ENCODE data around the gene TAF10.

TAF10 gene

DNA sequence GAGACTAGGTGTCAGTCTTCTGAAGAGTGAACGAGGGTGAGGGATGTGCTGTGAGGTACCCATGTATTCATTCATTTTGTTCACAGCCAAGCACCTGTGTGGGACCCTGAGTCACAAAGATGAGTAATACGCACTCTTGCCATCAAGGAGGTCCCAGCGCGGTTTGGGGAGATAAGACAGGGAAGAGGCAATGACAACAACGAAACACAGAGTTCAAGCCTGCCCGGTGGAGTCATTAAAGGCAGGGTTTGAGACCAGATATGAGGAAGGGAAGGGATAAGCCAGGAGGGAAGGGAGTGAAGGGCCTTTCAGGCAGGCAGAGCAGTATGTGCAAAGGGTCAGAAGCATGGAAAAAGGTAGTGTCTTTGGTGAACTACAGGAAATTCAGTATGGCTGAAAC is 39.0 kb upstream of the TAF10 start:
- WGBS, 2 donors (ENCODE audit: extremely low coverage in 2 of 2, insufficient read length in 2 of 2, insufficient replicate concordance in 1 of 2) = no CpG with 5 or more reads among the region's 6 CpGs
- Histone ChIP-seq H3K27me3 (ENCODE audit: control insufficient read depth in 3 of 3, insufficient read depth in 3 of 3, low read depth in 1 of 3, low read length in 3 of 3) (peaks cover 0 to 13% (median 0%) of the 10 kb centered on the region in 3 experiments), H3K14ac (ENCODE audit: low read length) (no peak overlapping the region), H3K18ac (ENCODE audit: low read length) (no peak overlapping the region), H3K36me3 (replicated peaks in 1 of 2; ENCODE audit: control insufficient read depth in 2 of 2, insufficient read depth in 2 of 2, low read length in 2 of 2) (peaks cover 0 to 65% of the 10 kb centered on the region in 2 donors), H3K27ac (replicated peaks; ENCODE audit: low read length) (no peak overlapping the region), H3K4me2 (ENCODE audit: insufficient read depth, low read length, poor library complexity, severe bottlenecking) (no peak overlapping the region), H3K23ac (ENCODE audit: low read depth, low read length, poor library complexity) (no peak overlapping the region), H3K79me1 (ENCODE audit: low read depth, low read length) (no peaks in the 10 kb centered on the region), H3K4me1 (ENCODE audit: control insufficient read depth in 2 of 2, insufficient read depth in 1 of 2, low read depth in 1 of 2, low read length in 2 of 2) (peaks cover 5 to 17% of the 10 kb centered on the region in 2 donors), H3K4ac (ENCODE audit: low read length) (no peak overlapping the region), H2BK5ac (ENCODE audit: low read length) (no peak overlapping the region), H3K9ac (ENCODE audit: low read depth, low read length, poor library complexity) (no peak overlapping the region), H3K9me3 (replicated peaks in 1 of 2; ENCODE audit: control insufficient read depth in 2 of 2, insufficient read depth in 1 of 2, low read depth in 1 of 2, low read length in 2 of 2) (no peaks in the 10 kb centered on the region), H4K91ac (ENCODE audit: low read depth, low read length, poor library complexity) (no peak overlapping the region), H2BK12ac (ENCODE audit: low read length) (no peak overlapping the region), H2BK15ac (ENCODE audit: low read length) (no peak overlapping the region), H3K4me3 (ENCODE audit: low read length in 2 of 2) (no peak overlapping the region), H2BK120ac (ENCODE audit: low read depth, low read length) (no peak overlapping the region), H2AK5ac (ENCODE audit: low read depth, low read length) (no peak overlapping the region), H2AFZ (ENCODE audit: low read length) (no peak overlapping the region), H4K8ac (ENCODE audit: low read depth, low read length) (no peak overlapping the region)
- DNase-seq (ENCODE audit: low spot score) = no peak

DNA sequence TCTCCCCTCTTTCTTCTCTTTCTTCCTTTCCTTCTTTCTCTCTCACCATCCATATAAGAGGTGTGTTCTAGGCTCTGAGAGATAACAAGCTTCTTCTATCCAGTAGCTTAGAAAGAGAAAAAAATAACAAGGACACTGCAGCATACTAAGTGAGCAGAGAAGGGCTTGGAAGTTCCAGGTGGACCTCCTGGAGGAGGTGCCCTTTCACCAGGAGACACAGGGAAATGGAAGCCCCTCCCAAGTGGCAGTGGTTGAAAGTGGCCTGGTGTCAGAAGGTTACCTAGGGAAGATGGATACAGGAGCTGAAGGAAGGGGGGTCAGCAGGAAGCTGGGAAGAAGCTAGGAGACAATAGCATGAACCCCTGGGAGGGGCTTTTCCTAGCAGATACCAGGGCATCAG is 38.1 kb upstream of the TAF10 start:
- H3K4ac ChIP-seq (ENCODE audit: low read length) = no peak overlapping the region
- H3K14ac ChIP-seq (ENCODE audit: low read length) = no peak overlapping the region

DNA sequence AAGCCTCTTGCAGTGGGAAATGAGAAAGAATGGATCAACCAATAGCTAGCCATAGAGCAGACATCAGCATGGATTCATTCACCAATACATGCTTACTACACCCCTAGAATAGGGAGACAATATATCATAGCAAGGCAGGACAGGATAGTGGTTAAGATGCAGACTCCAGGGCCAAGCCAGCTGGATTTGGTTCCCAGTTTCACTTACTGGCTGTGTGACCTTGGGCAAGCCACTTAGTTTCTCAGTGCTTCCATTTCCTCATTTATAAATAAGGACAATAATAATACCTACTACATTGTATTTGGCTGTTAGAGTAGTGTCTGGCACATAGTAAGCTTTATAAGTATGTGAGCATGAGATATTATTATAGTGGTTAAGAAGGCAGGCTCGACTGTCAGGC is 36.5 kb upstream of the TAF10 start:
- H3K4me3 ChIP-seq (ENCODE audit: low read length in 2 of 2) = no peak overlapping the region
- no peak overlapping the region for H4K91ac ChIP-seq (ENCODE audit: low read depth, low read length, poor library complexity)
- H2AK5ac ChIP-seq (ENCODE audit: low read depth, low read length) = no peak overlapping the region
- DNase-seq (ENCODE audit: low spot score) = no peak
- H3K36me3 ChIP-seq (replicated peaks in 1 of 2; ENCODE audit: control insufficient read depth in 2 of 2, insufficient read depth in 2 of 2, low read length in 2 of 2) = peaks cover 0 to 80% of the 10 kb centered on the region in 2 donors
- H3K4me1 ChIP-seq (ENCODE audit: control insufficient read depth in 2 of 2, insufficient read depth in 1 of 2, low read depth in 1 of 2, low read length in 2 of 2) = peaks cover 2 to 6% of the 10 kb centered on the region in 2 donors
- no peaks in the 10 kb centered on the region for H3K79me1 ChIP-seq (ENCODE audit: low read depth, low read length)
- no peak overlapping the region for H2BK5ac ChIP-seq (ENCODE audit: low read length)
- no peak overlapping the region for H3K4ac ChIP-seq (ENCODE audit: low read length)
- no peak overlapping the region for H3K9ac ChIP-seq (ENCODE audit: low read depth, low read length, poor library complexity)
- H3K4me2 ChIP-seq (ENCODE audit: insufficient read depth, low read length, poor library complexity, severe bottlenecking) = no peak overlapping the region
- H3K14ac ChIP-seq (ENCODE audit: low read length) = no peak overlapping the region
- no peaks in the 10 kb centered on the region for H3K9me3 ChIP-seq (replicated peaks in 1 of 2; ENCODE audit: control insufficient read depth in 2 of 2, insufficient read depth in 1 of 2, low read depth in 1 of 2, low read length in 2 of 2)
- H3K23ac ChIP-seq (ENCODE audit: low read depth, low read length, poor library complexity) = no peak overlapping the region
- H3K18ac ChIP-seq (ENCODE audit: low read length) = no peak overlapping the region
- peaks cover 0 to 3% (median 0%) of the 10 kb centered on the region in 3 experiments for H3K27me3 ChIP-seq (ENCODE audit: control insufficient read depth in 3 of 3, insufficient read depth in 3 of 3, low read depth in 1 of 3, low read length in 3 of 3)
- H2BK120ac ChIP-seq (ENCODE audit: low read depth, low read length) = no peak overlapping the region
- no peak overlapping the region for H4K8ac ChIP-seq (ENCODE audit: low read depth, low read length)
- H2BK12ac ChIP-seq (ENCODE audit: low read length) = no peak overlapping the region
- no peak overlapping the region for H2AFZ ChIP-seq (ENCODE audit: low read length)
- H3K27ac ChIP-seq (replicated peaks; ENCODE audit: low read length) = no peak overlapping the region
- no peak overlapping the region for H2BK15ac ChIP-seq (ENCODE audit: low read length)
- WGBS, 2 donors (ENCODE audit: extremely low coverage in 2 of 2, insufficient read length in 2 of 2, insufficient replicate concordance in 1 of 2) = no CpG with 5 or more reads among the region's 1 CpG

More for the DNA sequence above, 38.1 kb upstream of the TAF10 start:
- no peaks in the 10 kb centered on the region for H3K79me1 ChIP-seq (ENCODE audit: low read depth, low read length)
- H2BK12ac ChIP-seq (ENCODE audit: low read length) = no peak overlapping the region
- H3K9ac ChIP-seq (ENCODE audit: low read depth, low read length, poor library complexity) = no peak overlapping the region
- H4K91ac ChIP-seq (ENCODE audit: low read depth, low read length, poor library complexity) = no peak overlapping the region
- H3K27ac ChIP-seq (replicated peaks; ENCODE audit: low read length) = no peak overlapping the region
- H3K9me3 ChIP-seq (replicated peaks in 1 of 2; ENCODE audit: control insufficient read depth in 2 of 2, insufficient read depth in 1 of 2, low read depth in 1 of 2, low read length in 2 of 2) = no peaks in the 10 kb centered on the region
- no peak overlapping the region for H3K4me3 ChIP-seq (ENCODE audit: low read length in 2 of 2)
- no peak overlapping the region for H3K18ac ChIP-seq (ENCODE audit: low read length)
- H3K27me3 ChIP-seq (ENCODE audit: control insufficient read depth in 3 of 3, insufficient read depth in 3 of 3, low read depth in 1 of 3, low read length in 3 of 3) = peaks cover 0 to 12% (median 0%) of the 10 kb centered on the region in 3 experiments
- H2AFZ ChIP-seq (ENCODE audit: low read length) = no peak overlapping the region
- peaks cover 0 to 74% of the 10 kb centered on the region in 2 donors for H3K36me3 ChIP-seq (replicated peaks in 1 of 2; ENCODE audit: control insufficient read depth in 2 of 2, insufficient read depth in 2 of 2, low read length in 2 of 2)
- H3K4me1 ChIP-seq (ENCODE audit: control insufficient read depth in 2 of 2, insufficient read depth in 1 of 2, low read depth in 1 of 2, low read length in 2 of 2) = peaks cover 5 to 17% of the 10 kb centered on the region in 2 donors
- H3K23ac ChIP-seq (ENCODE audit: low read depth, low read length, poor library complexity) = no peak overlapping the region
- H2BK120ac ChIP-seq (ENCODE audit: low read depth, low read length) = no peak overlapping the region
- no peak overlapping the region for H2AK5ac ChIP-seq (ENCODE audit: low read depth, low read length)
- H3K4me2 ChIP-seq (ENCODE audit: insufficient read depth, low read length, poor library complexity, severe bottlenecking) = no peak overlapping the region
- no peak overlapping the region for H4K8ac ChIP-seq (ENCODE audit: low read depth, low read length)
- no peak overlapping the region for H2BK5ac ChIP-seq (ENCODE audit: low read length)
- no peak overlapping the region for H2BK15ac ChIP-seq (ENCODE audit: low read length)
- DNase-seq (ENCODE audit: low spot score) = no peak

DNA sequence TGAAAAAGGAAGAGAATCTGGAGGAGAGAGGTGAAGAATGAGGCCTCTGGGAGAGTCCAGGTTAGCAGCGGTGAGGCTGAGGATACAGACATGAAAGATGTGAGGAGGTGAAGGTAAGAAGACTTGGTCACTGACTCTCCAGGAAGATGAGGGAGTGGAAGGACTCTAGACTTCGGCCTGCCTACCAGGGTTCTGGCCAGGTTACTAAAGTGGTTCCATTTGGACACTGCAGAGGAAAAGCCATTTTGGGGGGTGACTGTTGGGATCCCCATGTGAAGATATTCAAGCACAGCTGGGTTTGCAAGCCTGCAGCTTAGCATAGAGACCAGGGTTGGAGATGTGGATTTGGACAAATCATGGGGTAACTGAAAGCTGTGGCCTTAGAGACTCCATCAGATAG is 35.8 kb upstream of the TAF10 start:
- Histone ChIP-seq H3K4me3 (ENCODE audit: low read length in 2 of 2) (no peak overlapping the region), H3K14ac (ENCODE audit: low read length) (no peak overlapping the region), H2AK5ac (ENCODE audit: low read depth, low read length) (no peak overlapping the region), H2BK15ac (ENCODE audit: low read length) (no peak overlapping the region), H2BK120ac (ENCODE audit: low read depth, low read length) (no peak overlapping the region), H3K18ac (ENCODE audit: low read length) (no peak overlapping the region), H3K4ac (ENCODE audit: low read length) (no peak overlapping the region), H2BK12ac (ENCODE audit: low read length) (no peak overlapping the region), H3K27ac (replicated peaks; ENCODE audit: low read length) (no peak overlapping the region), H3K36me3 (replicated peaks in 1 of 2; ENCODE audit: control insufficient read depth in 2 of 2, insufficient read depth in 2 of 2, low read length in 2 of 2) (peaks cover 0 to 77% of the 10 kb centered on the region in 2 donors), H3K27me3 (ENCODE audit: control insufficient read depth in 3 of 3, insufficient read depth in 3 of 3, low read depth in 1 of 3, low read length in 3 of 3) (peaks cover 0 to 2% (median 0%) of the 10 kb centered on the region in 3 experiments), H4K8ac (ENCODE audit: low read depth, low read length) (no peak overlapping the region), H2BK5ac (ENCODE audit: low read length) (no peak overlapping the region), H3K9ac (ENCODE audit: low read depth, low read length, poor library complexity) (no peak overlapping the region), H3K4me2 (ENCODE audit: insufficient read depth, low read length, poor library complexity, severe bottlenecking) (no peak overlapping the region), H3K9me3 (replicated peaks in 1 of 2; ENCODE audit: control insufficient read depth in 2 of 2, insufficient read depth in 1 of 2, low read depth in 1 of 2, low read length in 2 of 2) (no peaks in the 10 kb centered on the region), H2AFZ (ENCODE audit: low read length) (no peak overlapping the region), H3K79me1 (ENCODE audit: low read depth, low read length) (no peaks in the 10 kb centered on the region), H3K4me1 (ENCODE audit: control insufficient read depth in 2 of 2, insufficient read depth in 1 of 2, low read depth in 1 of 2, low read length in 2 of 2) (peaks cover 2 to 6% of the 10 kb centered on the region in 2 donors), H3K23ac (ENCODE audit: low read depth, low read length, poor library complexity) (no peak overlapping the region), H4K91ac (ENCODE audit: low read depth, low read length, poor library complexity) (no peak overlapping the region)
- DNase-seq (ENCODE audit: low spot score) = no peak
- WGBS, 2 donors (ENCODE audit: extremely low coverage in 2 of 2, insufficient read length in 2 of 2, insufficient replicate concordance in 1 of 2) = no CpG with 5 or more reads among the region's 2 CpGs
